IMR-90 (cell line): Measurements from ENCODE around the gene ADGRD1. TPM values are rescaled to one million over a fixed set of nuclear protein-coding genes. Genes with fewer than 3 reads are reported as not detected.

Source experiments
- ATAC-seq: fragments of 200-7000 bp; cut with Tn5 transposase; 2 replicates; pipeline ENCODE4 v1.9.1; 2020; ENCODE audit warnings: low read depth, mild to moderate bottlenecking, moderate library complexity
- BruUV-seq: library from RNA; stranded (reverse); fragments of 400-500 nt; replicated peaks from 2 replicates; lab custom pipeline; 2021; lab: Mats Ljungman, UMichigan
- CTCF ChIA-PET: fragments of 300-600 bp; formaldehyde crosslinking; extraction: SDS; loops from one replicate; lab custom pipeline; 2021; ENCODE audit warnings: antibody characterized with exemption; lab: Yijun Ruan, JAX
- POLR2A ChIA-PET: fragments of 300-600 bp; sonication (Branson Sonifier 250); formaldehyde crosslinking; loops from one replicate; lab custom pipeline; 2022; ENCODE audit warnings: antibody characterized with exemption; ENCODE audit not compliant: unreplicated experiment; lab: Charles Lee
- DNase-seq: peaks from one replicate; pipeline ENCODE4 v3.0.0; 2013
- H2AFZ ChIP-seq: replicated peaks from 2 replicates; pipeline ENCODE3; 2013; ENCODE audit warnings: low read length, mild to moderate bottlenecking; ENCODE audit not compliant: poor library complexity
- H2AK5ac ChIP-seq: 2 replicates; pipeline ENCODE4 v1.6.1; 2013; ENCODE audit warnings: low read depth, low read length, inconsistent platforms
- H2AK9ac ChIP-seq: replicated peaks from 2 replicates; pipeline ENCODE3; 2013; ENCODE audit warnings: mild to moderate bottlenecking, low read depth, low read length, moderate library complexity; ENCODE audit not compliant: poor library complexity
- H2BK120ac ChIP-seq: 2 replicates; pipeline ENCODE4 v1.6.1; 2013; ENCODE audit warnings: low read depth, low read length, inconsistent platforms
- H2BK15ac ChIP-seq: 3 replicates; pipeline ENCODE4 v1.6.1; 2013; ENCODE audit warnings: low read depth, low read length, inconsistent platforms
- H2BK20ac ChIP-seq: 2 replicates; pipeline ENCODE4 v1.6.1; 2013; ENCODE audit warnings: low read depth, mild to moderate bottlenecking, inconsistent platforms, low read length, moderate library complexity
- H2BK5ac ChIP-seq: 2 replicates; pipeline ENCODE4 v1.6.1; 2013; ENCODE audit warnings: mild to moderate bottlenecking, low read depth, low read length, inconsistent platforms; ENCODE audit not compliant: poor library complexity, severe bottlenecking
- H3K14ac ChIP-seq: replicated peaks from 2 replicates; pipeline ENCODE4 v1.6.1; 2013; ENCODE audit warnings: low read depth, low read length, inconsistent platforms
- H3K18ac ChIP-seq: 2 replicates; pipeline ENCODE4 v1.6.1; 2013; ENCODE audit warnings: low read depth, low read length, control low read depth
- H3K23ac ChIP-seq: 2 replicates; pipeline ENCODE4 v1.6.1; 2013; ENCODE audit warnings: low read depth, low read length, inconsistent platforms
- H3K27ac ChIP-seq: 2 replicates; pipeline ENCODE4 v1.5.1; 2013; ENCODE audit warnings: mild to moderate bottlenecking, control low read depth, low read length; ENCODE audit not compliant: insufficient read depth
- H3K27me3 ChIP-seq: 2 replicates; pipeline ENCODE4 v1.6.1; 2013; ENCODE audit warnings: low read length; ENCODE audit not compliant: control insufficient read depth, insufficient read depth
- H3K36me3 ChIP-seq: 2 replicates; pipeline ENCODE4 v1.6.1; 2013; ENCODE audit warnings: low read length, mixed read lengths; ENCODE audit not compliant: control insufficient read depth, insufficient read depth
- H3K4ac ChIP-seq: 2 replicates; pipeline ENCODE4 v1.6.1; 2013; ENCODE audit warnings: low read depth, low read length, inconsistent platforms
- H3K4me1 ChIP-seq: 2 replicates; pipeline ENCODE4 v1.6.1; 2013; ENCODE audit warnings: low read length, mixed read lengths; ENCODE audit not compliant: control insufficient read depth, insufficient read depth
- H3K4me2 ChIP-seq: 2 replicates; pipeline ENCODE4 v1.6.1; 2013; ENCODE audit warnings: low read depth, mild to moderate bottlenecking, control low read depth, low read length, moderate library complexity
- H3K4me3 ChIP-seq: 2 replicates; pipeline ENCODE4 v1.5.1; 2013; ENCODE audit warnings: low read depth, mild to moderate bottlenecking, control low read depth, low read length, moderate library complexity; ENCODE audit not compliant: insufficient read depth
- H3K56ac ChIP-seq: 2 replicates; pipeline ENCODE4 v1.6.1; 2013; ENCODE audit warnings: low read length, inconsistent platforms; ENCODE audit not compliant: insufficient read depth; ENCODE audit errors: extremely low read depth
- H3K79me1 ChIP-seq, 2 experiments: 2 replicates each; pipeline ENCODE4 v1.6.1; 2013; ENCODE audit warnings: low read length in 2 of 2, inconsistent platforms in 1 of 2, low read depth in 1 of 2
- H3K9ac ChIP-seq: 2 replicates; pipeline ENCODE4 v1.6.1; 2013; ENCODE audit warnings: low read depth, low read length, control low read depth
- H3K9me1 ChIP-seq: 2 replicates; pipeline ENCODE4 v1.6.1; 2013; ENCODE audit warnings: low read length, inconsistent platforms; ENCODE audit not compliant: insufficient read depth
- H3K9me3 ChIP-seq: 2 replicates; pipeline ENCODE4 v1.6.1; 2013; ENCODE audit warnings: low read length; ENCODE audit not compliant: control insufficient read depth, insufficient read depth
- H4K20me1 ChIP-seq: 2 replicates; pipeline ENCODE4 v1.6.1; 2013; ENCODE audit warnings: low read length, inconsistent platforms; ENCODE audit not compliant: insufficient read depth
- H4K5ac ChIP-seq: 2 replicates; pipeline ENCODE4 v1.6.1; 2013; ENCODE audit warnings: mild to moderate bottlenecking, low read depth, low read length, control low read depth
- H4K8ac ChIP-seq, 2 experiments: 2 replicates each; pipeline ENCODE4 v1.6.1; 2013; ENCODE audit warnings: low read depth in 2 of 2, low read length in 2 of 2, control low read depth in 1 of 2, inconsistent platforms in 1 of 2
- H4K91ac ChIP-seq: 2 replicates; pipeline ENCODE4 v1.6.1; 2013; ENCODE audit warnings: low read depth, low read length, inconsistent platforms; ENCODE audit not compliant: insufficient read depth
- BHLHE40 ChIP-seq: fragments of 150-350 bp; IDR thresholded peaks from 2 replicates; pipeline ENCODE4 v1.6.1; 2016; ENCODE audit warnings: mild to moderate bottlenecking, low read depth, low read length
- CHD1 ChIP-seq: IDR thresholded peaks from 2 replicates; pipeline ENCODE4 v1.6.1; 2012; ENCODE audit warnings: low read depth, low read length, improper control_type of control experiment
- FOS ChIP-seq: fragments of 150-350 bp; IDR thresholded peaks from 2 replicates; pipeline ENCODE4 v1.6.1; 2016; ENCODE audit warnings: low read depth, low read length
- MAFK ChIP-seq: IDR thresholded peaks from 2 replicates; pipeline ENCODE4 v1.6.1; 2012; ENCODE audit warnings: low read depth, low read length, improper control_type of control experiment
- MAZ ChIP-seq: IDR thresholded peaks from 2 replicates; pipeline ENCODE4 v1.6.1; 2012; ENCODE audit warnings: low read depth, mild to moderate bottlenecking, low read length, improper control_type of control experiment, moderate library complexity, borderline replicate concordance
- MXI1 ChIP-seq: IDR thresholded peaks from 2 replicates; pipeline ENCODE4 v1.6.1; 2012; ENCODE audit warnings: low read depth, mild to moderate bottlenecking, low read length, moderate library complexity, borderline replicate concordance
- NFE2L2 ChIP-seq: fragments of 150-350 bp; IDR thresholded peaks from 2 replicates; pipeline ENCODE4 v1.6.1; 2016; ENCODE audit warnings: low read depth, mild to moderate bottlenecking, low read length
- POLR2A ChIP-seq: IDR thresholded peaks from 2 replicates; pipeline ENCODE4 v1.6.1; 2012; ENCODE audit warnings: mild to moderate bottlenecking, low read depth, low read length
- RAD21 ChIP-seq: IDR thresholded peaks from 2 replicates; pipeline ENCODE4 v1.6.1; 2012; ENCODE audit warnings: low read length, improper control_type of control experiment
- RCOR1 ChIP-seq: IDR thresholded peaks from 2 replicates; pipeline ENCODE4 v1.6.1; 2012; ENCODE audit warnings: mild to moderate bottlenecking, low read length, improper control_type of control experiment; ENCODE audit not compliant: insufficient replicate concordance
- RFX5 ChIP-seq: IDR thresholded peaks from 2 replicates; pipeline ENCODE4 v1.8.0; 2012; ENCODE audit warnings: low read depth, mild to moderate bottlenecking, low read length, moderate library complexity
- SMC3 ChIP-seq: fragments of 150-350 bp; IDR thresholded peaks from 2 replicates; pipeline ENCODE4 v1.6.1; 2016; ENCODE audit warnings: low read depth, mild to moderate bottlenecking, antibody characterized with exemption, low read length, moderate library complexity
- WGBS, 2 experiments: methylation state at CpG; one replicate each; pipeline versions ENCODE4 v1.1.5 to v1.1.7; 2013; ENCODE audit warnings: missing lambda C conversion rate in 2 of 2; ENCODE audit not compliant: insufficient read length in 1 of 2; ENCODE audit errors: extremely low coverage in 2 of 2; 5-methylcytosine and 5-hydroxymethylcytosine counted together
- dilution Hi-C: fragments of 300-500 bp; cut with HindIII; formaldehyde crosslinking; loops from one replicate; pipeline ENCODE4 v1.14.3; 2018; ENCODE audit warnings: low sequenced_read_pairs; ENCODE audit not compliant: unreplicated experiment
- in situ Hi-C: fragments of 300-500 bp; cut with MboI; formaldehyde crosslinking; loops from 3 replicates; pipeline ENCODE4 v1.14.3; 2019; ENCODE audit warnings: low sequenced_read_pairs, inconsistent platforms, mixed read lengths
- intact Hi-C: fragments of 100-400 bp; cut with micrococcal nuclease; formaldehyde crosslinking; loops from 2 replicates; pipeline ENCODE4 v1.10.0; 2022
- polyA plus RNA-seq, 3 experiments: library from polyadenylated mRNA; depleted of rRNA; stranded (reverse); fragments of >200 nt; gene quantifications; 2 replicates each; pipeline ENCODE4 v1.2.3, GENCODE V29; 2012; ENCODE audit warnings: low replicate concordance in 1 of 3
- total RNA-seq: library from RNA; depleted of rRNA; stranded (reverse); fragments of >200 nt; gene quantifications from 2 replicates; pipeline ENCODE4 v1.2.3, GENCODE V29; 2012
- TF ChIP-seq, protein P1 (sequence below): fragments of 150-350 bp; IDR thresholded peaks from 2 replicates; pipeline ENCODE4 v1.6.1; 2016; ENCODE audit warnings: low read depth, mild to moderate bottlenecking, low read length, moderate library complexity, borderline replicate concordance
- TF ChIP-seq, protein P2 (sequence below): fragments of 150-350 bp; IDR thresholded peaks from 2 replicates; pipeline ENCODE4 v1.6.1; 2017; ENCODE audit warnings: mild to moderate bottlenecking, antibody characterized with exemption, low read length, low read depth
- TF ChIP-seq, protein P3 (sequence below): conservative IDR thresholded peaks from 2 replicates; pipeline ENCODE4 v1.5.1; 2012; ENCODE audit warnings: mild to moderate bottlenecking, low read depth, low read length, improper control_type of control experiment

ADGRD1 gene
- total and polyA plus RNA-seq, 2 of the 4 experiments (the other 2 are of a cell fraction), result not detected

DNA sequence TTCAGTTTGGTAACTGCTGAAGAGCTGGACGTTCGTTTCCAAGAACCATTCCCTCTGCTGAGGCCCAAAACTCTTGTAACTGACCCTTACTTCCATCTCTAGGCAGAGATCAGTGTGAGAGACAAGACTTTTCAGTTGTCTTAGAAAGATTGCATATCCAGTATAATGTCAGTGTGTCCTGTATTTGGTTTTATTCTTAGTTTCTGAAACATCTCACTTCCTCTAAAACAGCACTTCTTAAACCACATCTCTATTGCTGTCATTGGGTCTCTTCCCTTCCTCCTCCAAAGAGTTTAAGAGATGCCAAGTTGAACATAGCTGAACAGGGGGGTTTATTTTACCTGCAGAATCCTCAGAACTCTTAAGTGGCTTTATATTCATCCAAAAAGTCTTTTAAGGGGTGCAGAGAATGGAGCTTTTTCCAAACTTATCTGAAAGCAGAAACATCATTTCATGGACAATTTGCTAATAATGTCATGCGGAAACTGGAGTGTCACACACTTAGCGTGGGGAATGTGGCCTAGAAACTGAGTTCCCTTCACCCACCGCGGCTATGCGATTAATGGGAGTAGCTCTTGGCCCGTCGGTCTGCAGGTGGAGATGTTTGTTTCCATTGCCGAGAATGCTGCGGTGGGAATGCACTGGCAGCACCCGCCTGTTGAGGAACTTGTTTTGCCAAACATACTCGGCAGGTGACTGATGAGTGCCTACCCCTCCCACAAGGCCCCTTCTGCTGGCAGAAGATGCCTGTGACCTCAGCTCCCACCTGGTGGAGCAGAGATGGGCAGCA is 148.2 kb downstream of the ADGRD1 start:
- Histone ChIP-seq H3K27me3 (no peaks in the 10 kb centered on the region), H3K4ac (no peak overlapping the region), H4K5ac (no peak overlapping the region), H3K9me1 (no peaks in the 10 kb centered on the region), H3K56ac (no peak overlapping the region), H3K9ac (no peak overlapping the region), H2BK120ac (no peak overlapping the region), H2BK15ac (no peak overlapping the region), H3K79me1 (no peaks in the 10 kb centered on the region), H3K14ac (no peak overlapping the region), H2BK5ac (no peak overlapping the region), H3K4me1 (no peaks in the 10 kb centered on the region), H4K20me1 (no peaks in the 10 kb centered on the region), H4K91ac (no peak overlapping the region), H3K4me3 (no peak overlapping the region), H3K27ac (no peak overlapping the region), H3K36me3 (no peaks in the 10 kb centered on the region), H2AK5ac (no peak overlapping the region), H3K4me2 (no peak overlapping the region), H3K18ac (no peak overlapping the region), H2BK20ac (no peak overlapping the region), H2AK9ac (no peak overlapping the region), H3K23ac (no peak overlapping the region), H3K9me3 (peaks cover 54% of the 10 kb centered on the region), H4K8ac (no peak overlapping the region), H2AFZ (no peak overlapping the region)
- ChIA-PET POLR2A (no interaction called here), CTCF (no interaction called here)
- in situ Hi-C loops, result loop anchor here (25.0 kb wide), 1 partner anchor 735 kb away; the partner anchor contains the start of gene MMP17
- WGBS, 2 experiments, result 83% methylated on average over 6 of the region's 13 CpGs; no CpG with 5 or more reads in 1 of the 2 experiments
- ATAC-seq (no peak), DNase-seq (no peak)
- dilution Hi-C loops, result no loop called here
- intact Hi-C loops, result no loop called here
- BruUV-seq, result no TSS peak
- TF ChIP-seq, protein P1, sequence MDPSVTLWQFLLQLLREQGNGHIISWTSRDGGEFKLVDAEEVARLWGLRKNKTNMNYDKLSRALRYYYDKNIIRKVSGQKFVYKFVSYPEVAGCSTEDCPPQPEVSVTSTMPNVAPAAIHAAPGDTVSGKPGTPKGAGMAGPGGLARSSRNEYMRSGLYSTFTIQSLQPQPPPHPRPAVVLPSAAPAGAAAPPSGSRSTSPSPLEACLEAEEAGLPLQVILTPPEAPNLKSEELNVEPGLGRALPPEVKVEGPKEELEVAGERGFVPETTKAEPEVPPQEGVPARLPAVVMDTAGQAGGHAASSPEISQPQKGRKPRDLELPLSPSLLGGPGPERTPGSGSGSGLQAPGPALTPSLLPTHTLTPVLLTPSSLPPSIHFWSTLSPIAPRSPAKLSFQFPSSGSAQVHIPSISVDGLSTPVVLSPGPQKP, result no peak
- TF ChIP-seq, protein P2, sequence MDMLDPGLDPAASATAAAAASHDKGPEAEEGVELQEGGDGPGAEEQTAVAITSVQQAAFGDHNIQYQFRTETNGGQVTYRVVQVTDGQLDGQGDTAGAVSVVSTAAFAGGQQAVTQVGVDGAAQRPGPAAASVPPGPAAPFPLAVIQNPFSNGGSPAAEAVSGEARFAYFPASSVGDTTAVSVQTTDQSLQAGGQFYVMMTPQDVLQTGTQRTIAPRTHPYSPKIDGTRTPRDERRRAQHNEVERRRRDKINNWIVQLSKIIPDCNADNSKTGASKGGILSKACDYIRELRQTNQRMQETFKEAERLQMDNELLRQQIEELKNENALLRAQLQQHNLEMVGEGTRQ, result no peak
- TF ChIP-seq BHLHE40 (no peak), SMC3 (no peak), POLR2A (no peak), NFE2L2 (no peak), MAFK (no peak), CHD1 (no peak), RCOR1 (no peak), MAZ (no peak), FOS (no peak), RFX5 (no peak), RAD21 (no peak), MXI1 (no peak)
- TF ChIP-seq, protein P3, sequence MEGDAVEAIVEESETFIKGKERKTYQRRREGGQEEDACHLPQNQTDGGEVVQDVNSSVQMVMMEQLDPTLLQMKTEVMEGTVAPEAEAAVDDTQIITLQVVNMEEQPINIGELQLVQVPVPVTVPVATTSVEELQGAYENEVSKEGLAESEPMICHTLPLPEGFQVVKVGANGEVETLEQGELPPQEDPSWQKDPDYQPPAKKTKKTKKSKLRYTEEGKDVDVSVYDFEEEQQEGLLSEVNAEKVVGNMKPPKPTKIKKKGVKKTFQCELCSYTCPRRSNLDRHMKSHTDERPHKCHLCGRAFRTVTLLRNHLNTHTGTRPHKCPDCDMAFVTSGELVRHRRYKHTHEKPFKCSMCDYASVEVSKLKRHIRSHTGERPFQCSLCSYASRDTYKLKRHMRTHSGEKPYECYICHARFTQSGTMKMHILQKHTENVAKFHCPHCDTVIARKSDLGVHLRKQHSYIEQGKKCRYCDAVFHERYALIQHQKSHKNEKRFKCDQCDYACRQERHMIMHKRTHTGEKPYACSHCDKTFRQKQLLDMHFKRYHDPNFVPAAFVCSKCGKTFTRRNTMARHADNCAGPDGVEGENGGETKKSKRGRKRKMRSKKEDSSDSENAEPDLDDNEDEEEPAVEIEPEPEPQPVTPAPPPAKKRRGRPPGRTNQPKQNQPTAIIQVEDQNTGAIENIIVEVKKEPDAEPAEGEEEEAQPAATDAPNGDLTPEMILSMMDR, result no peak
